Activated naive CD8-positive, alpha-beta T cell (primary cell): ENCODE results near the gene PSORS1C2.

Source experiments
- H3K27ac Mint-ChIP-seq: one replicate; pipeline ENCODE4 v1.8.0; 2021; ENCODE audit warnings: mixed read lengths
- H3K27me3 Mint-ChIP-seq: one replicate; pipeline ENCODE4 v1.8.0; 2021; ENCODE audit warnings: mixed read lengths
- H3K36me3 Mint-ChIP-seq: one replicate; pipeline ENCODE4 v1.8.0; 2021; ENCODE audit warnings: mixed read lengths
- H3K4me1 Mint-ChIP-seq: one replicate; pipeline ENCODE4 v1.8.0; 2021; ENCODE audit warnings: low read depth, mixed read lengths
- H3K4me3 Mint-ChIP-seq: one replicate; pipeline ENCODE4 v1.8.0; 2021; ENCODE audit warnings: mild to moderate bottlenecking, mixed read lengths
- H3K9me3 Mint-ChIP-seq: one replicate; pipeline ENCODE4 v1.8.0; 2021; ENCODE audit warnings: low read depth, mixed read lengths

The PSORS1C2 gene

GRCh38 chr6:31158140-31158862, 19.4 kb upstream of the PSORS1C2 start, which contains the start of gene TCF19:
TCF19 (plus strand) TSS chr6:31158589; CDS start chr6:31159470, 881 bp downstream.
- Mint-ChIP-seq H3K27ac (peak within 1 kb of the TSS; percentile 86), H3K9me3 (no peaks in the 10 kb centered on the region), H3K4me3 (peak within 1 kb of the TSS; percentile 97), H3K4me1 (peaks cover 23% of the 10 kb centered on the region), H3K27me3 (no peaks in the 10 kb centered on the region), H3K36me3 (peaks cover 2% of the 10 kb centered on the region)

DNA sequence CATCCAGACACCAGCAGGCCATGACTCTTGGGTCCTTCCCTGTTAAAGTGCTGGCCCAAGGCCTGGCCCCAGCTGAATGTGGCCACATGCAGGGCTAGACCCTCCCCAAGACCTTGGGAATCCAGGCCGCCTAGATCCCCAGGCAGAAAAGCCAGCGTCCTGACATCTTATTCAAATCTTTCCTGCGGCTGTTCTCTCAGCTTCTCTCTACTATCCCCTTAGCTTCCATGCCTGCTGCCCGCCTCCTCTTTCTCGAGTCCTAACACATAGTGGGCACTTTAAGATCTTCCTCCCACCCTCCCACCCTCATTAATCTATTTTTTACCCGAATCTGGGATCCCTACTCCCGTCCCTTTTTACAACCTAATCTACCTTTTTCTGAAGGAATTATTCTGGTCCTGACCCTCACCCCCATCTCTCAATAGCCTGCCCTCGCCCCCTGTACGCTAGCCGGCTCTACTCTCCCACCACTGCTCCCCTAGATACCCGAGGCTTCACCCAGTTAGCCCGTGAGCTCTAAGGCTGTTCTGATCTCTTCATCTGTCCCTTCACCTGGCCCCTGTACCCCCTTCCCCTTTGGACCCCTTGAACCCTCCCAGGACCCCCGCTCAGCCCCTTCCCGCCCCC, 18.8 kb upstream of the PSORS1C2 start, which contains the start of gene CCHCR1:
TSS of gene CCHCR1 (minus strand) at position 290 of the 627 bp plus-strand sequence. CDS start at position 88, 202 bp downstream.
- Mint-ChIP-seq H3K4me3 (peak within 1 kb of the TSS; percentile 97), H3K4me1 (peaks cover 23% of the 10 kb centered on the region), H3K27me3 (no peaks in the 10 kb centered on the region), H3K27ac (peak within 1 kb of the TSS; percentile 86), H3K36me3 (peaks cover 2% of the 10 kb centered on the region), H3K9me3 (no peaks in the 10 kb centered on the region)

GRCh38 chr6:31156641-31157040, 17.8 kb upstream of the PSORS1C2 start:
- Mint-ChIP-seq H3K27ac (no peak overlapping the region), H3K4me3 (peak overlapping the region; percentile 97)

DNA sequence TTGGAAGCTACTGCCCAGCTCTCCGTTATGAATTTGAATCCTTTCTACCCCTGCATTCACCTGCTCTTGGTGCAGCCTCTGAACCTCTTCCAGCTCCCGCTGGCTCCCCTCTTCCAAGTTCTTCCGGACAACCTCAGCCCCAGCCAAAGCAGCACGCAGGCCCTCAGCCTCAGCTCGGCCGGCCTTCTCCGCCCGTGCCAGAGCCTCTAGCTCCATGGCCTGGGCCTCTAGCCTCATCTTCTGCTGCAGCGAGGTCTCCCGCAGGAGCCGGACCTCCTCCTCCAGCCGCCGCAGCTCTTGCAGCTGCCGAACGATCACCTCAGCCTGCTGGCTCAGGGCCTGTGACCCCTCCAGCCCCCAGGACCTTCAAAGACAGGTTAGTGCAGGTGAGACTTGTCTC, 15.6 kb upstream of the PSORS1C2 start:
- Mint-ChIP-seq H3K27ac (no peak overlapping the region), H3K36me3 (peaks cover 2% of the 10 kb centered on the region), H3K27me3 (no peaks in the 10 kb centered on the region), H3K4me3 (no peak overlapping the region), H3K4me1 (peaks cover 19% of the 10 kb centered on the region), H3K9me3 (no peaks in the 10 kb centered on the region)

More at GRCh38 chr6:31156641-31157040, 17.8 kb upstream of the PSORS1C2 start:
- Mint-ChIP-seq H3K36me3 (peaks cover 2% of the 10 kb centered on the region), H3K4me1 (peaks cover 23% of the 10 kb centered on the region), H3K27me3 (no peaks in the 10 kb centered on the region), H3K9me3 (no peaks in the 10 kb centered on the region)

GRCh38 chr6:31152781-31153180, 13.9 kb upstream of the PSORS1C2 start:
- H3K27ac Mint-ChIP-seq: no peak overlapping the region
- H3K27me3 Mint-ChIP-seq: no peaks in the 10 kb centered on the region
- no peaks in the 10 kb centered on the region for H3K9me3 Mint-ChIP-seq
- H3K4me3 Mint-ChIP-seq: no peak overlapping the region
- peaks cover 7% of the 10 kb centered on the region for H3K4me1 Mint-ChIP-seq
- H3K36me3 Mint-ChIP-seq: peaks cover 2% of the 10 kb centered on the region

DNA sequence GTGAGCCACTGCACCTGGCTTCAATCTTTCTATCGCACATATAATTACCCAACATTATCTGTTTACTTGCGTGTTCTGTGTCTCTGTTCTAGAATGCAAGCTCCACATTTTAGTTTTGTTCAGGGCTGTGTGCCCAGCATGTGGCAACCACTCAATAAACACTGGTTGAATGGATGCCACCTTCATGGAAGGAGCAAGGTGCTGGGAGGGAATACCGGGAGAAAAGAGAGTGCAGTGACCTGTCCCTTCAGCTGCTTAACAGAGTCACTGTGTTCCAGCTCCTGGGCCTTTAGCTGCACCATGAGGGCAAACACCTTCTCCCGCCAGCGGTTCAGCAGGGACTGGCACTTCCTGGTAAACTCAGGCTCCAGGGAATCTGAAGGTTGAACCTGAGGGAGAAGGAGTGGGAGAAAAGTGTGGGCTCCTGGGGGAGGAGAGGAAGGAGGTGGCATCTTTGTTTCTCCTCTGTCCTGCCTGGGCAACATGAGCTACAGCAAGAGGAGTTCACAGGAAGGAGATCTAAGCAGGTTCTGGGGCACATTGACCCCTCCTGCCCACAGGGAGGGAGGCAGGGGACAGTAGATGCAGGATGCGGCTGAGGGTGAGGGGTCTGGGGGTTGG, 11.1 kb upstream of the PSORS1C2 start:
- no peaks in the 10 kb centered on the region for H3K27me3 Mint-ChIP-seq
- H3K4me1 Mint-ChIP-seq: no peaks in the 10 kb centered on the region
- peaks cover 2% of the 10 kb centered on the region for H3K36me3 Mint-ChIP-seq
- no peak overlapping the region for H3K4me3 Mint-ChIP-seq
- no peaks in the 10 kb centered on the region for H3K9me3 Mint-ChIP-seq
- H3K27ac Mint-ChIP-seq: no peak overlapping the region

GRCh38 chr6:31145386-31145785, 6.5 kb upstream of the PSORS1C2 start:
- Mint-ChIP-seq H3K4me3 (no peak overlapping the region), H3K4me1 (no peaks in the 10 kb centered on the region), H3K27me3 (no peaks in the 10 kb centered on the region), H3K27ac (no peak overlapping the region), H3K36me3 (peaks cover 2% of the 10 kb centered on the region), H3K9me3 (no peaks in the 10 kb centered on the region)

DNA sequence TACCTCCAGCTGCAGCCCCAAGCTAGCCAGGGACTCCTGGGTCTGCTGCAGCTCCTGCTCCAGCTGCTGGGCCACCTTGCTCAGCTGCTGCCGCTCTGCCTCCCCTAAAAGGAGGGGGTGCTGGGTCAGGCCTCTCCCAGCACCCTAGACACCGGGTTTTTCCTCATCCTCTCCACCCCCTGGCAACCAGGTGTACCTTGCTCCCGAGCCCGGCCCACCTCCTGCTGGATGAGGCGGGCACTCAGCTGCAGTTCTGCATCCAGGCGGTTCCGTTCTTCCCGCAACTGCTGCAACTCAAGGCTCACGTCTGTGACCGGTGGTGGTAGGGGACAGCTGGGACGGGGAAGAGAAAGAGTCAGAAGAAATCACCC, 6.1 kb upstream of the PSORS1C2 start:
- no peak overlapping the region for H3K27ac Mint-ChIP-seq
- H3K9me3 Mint-ChIP-seq: no peaks in the 10 kb centered on the region
- peaks cover 2% of the 10 kb centered on the region for H3K36me3 Mint-ChIP-seq
- no peaks in the 10 kb centered on the region for H3K4me1 Mint-ChIP-seq
- no peak overlapping the region for H3K4me3 Mint-ChIP-seq
- no peaks in the 10 kb centered on the region for H3K27me3 Mint-ChIP-seq

- Mint-ChIP-seq H3K36me3 (peaks cover 2% of the 10 kb centered on the region), H3K27me3 (no peaks in the 10 kb centered on the region), H3K9me3 (no peaks in the 10 kb centered on the region), H3K4me3 (no peak overlapping the region), H3K27ac (no peak overlapping the region), H3K4me1 (no peaks in the 10 kb centered on the region)
Observed at GRCh38 chr6:31144296-31144969, 5.6 kb upstream of the PSORS1C2 start.

DNA sequence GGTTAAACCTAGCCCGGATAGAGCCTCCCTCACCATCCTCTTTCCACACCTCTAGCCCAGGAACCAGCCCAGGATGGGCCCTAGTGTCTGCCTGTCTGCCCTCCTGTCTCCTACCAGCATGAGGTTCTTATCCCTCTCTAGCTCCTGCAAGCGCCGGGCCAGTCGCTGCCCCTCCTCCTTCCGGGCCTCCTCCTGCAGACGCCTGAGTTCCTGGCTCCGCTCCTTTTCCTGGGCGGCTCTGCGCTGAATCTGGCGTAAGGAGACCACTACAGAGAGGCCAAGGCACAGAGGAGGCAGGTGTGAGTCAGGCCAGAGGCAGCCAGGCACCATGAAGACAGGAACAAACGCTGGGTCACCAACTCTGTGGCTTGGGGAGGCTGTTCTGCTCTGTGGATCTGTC, 4.3 kb upstream of the PSORS1C2 start:
- peaks cover 2% of the 10 kb centered on the region for H3K4me1 Mint-ChIP-seq
- no peaks in the 10 kb centered on the region for H3K27me3 Mint-ChIP-seq
- H3K36me3 Mint-ChIP-seq: peaks cover 2% of the 10 kb centered on the region
- H3K27ac Mint-ChIP-seq: no peak overlapping the region
- H3K4me3 Mint-ChIP-seq: no peak overlapping the region
- no peaks in the 10 kb centered on the region for H3K9me3 Mint-ChIP-seq

GRCh38 chr6:31142361-31142761, 3.5 kb upstream of the PSORS1C2 start:
- Mint-ChIP-seq H3K4me1 (peaks cover 7% of the 10 kb centered on the region), H3K36me3 (peaks cover 1% of the 10 kb centered on the region), H3K27ac (no peak overlapping the region), H3K27me3 (no peaks in the 10 kb centered on the region), H3K9me3 (no peaks in the 10 kb centered on the region), H3K4me3 (no peak overlapping the region)

DNA sequence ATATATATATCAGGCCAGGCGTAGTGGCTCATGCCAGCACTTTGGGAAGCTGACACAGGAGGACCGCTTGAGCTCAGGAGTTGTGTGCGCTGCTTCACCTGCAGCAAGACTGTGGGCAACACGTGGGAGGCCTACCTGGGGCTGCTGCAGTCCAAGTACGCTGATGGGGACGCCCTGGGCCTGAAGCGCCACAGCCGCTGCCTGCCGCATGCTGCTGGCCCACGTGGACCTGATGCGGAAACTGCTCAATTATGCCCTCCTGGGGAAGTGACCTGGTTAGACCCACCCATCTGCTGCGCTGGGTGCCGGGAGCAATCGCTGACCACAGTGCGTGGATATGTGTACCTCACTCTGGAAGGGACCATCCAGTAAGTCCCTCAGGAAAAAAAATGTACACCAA, 1.8 kb upstream of the PSORS1C2 start:
- Mint-ChIP-seq H3K9me3 (no peaks in the 10 kb centered on the region), H3K4me3 (no peak overlapping the region), H3K4me1 (peaks cover 7% of the 10 kb centered on the region), H3K36me3 (no peaks in the 10 kb centered on the region), H3K27ac (no peak overlapping the region), H3K27me3 (no peaks in the 10 kb centered on the region)

DNA sequence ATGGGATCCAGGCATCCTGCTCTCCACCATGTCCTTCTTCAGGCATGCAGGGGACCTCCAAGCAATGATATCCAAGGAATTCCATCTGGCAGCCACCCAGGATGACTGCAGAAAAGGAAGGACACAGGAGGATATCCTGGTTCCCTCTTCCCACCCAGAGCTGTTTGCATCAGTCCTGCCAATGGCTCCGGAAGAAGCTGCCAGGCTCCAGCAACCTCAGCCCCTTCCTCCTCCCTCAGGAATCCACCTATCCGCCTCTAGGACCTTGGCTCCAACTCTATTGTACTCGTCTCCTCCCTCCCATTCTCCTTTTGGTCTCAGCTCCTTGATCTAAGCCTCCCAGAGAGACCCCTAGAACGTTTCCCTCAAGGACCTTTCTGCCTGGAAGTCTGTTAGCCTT, 733 bp upstream of the PSORS1C2 start:
- Mint-ChIP-seq H3K27me3 (no peaks in the 10 kb centered on the region), H3K27ac (no peak overlapping the region), H3K4me1 (peaks cover 7% of the 10 kb centered on the region), H3K9me3 (no peaks in the 10 kb centered on the region), H3K36me3 (no peaks in the 10 kb centered on the region), H3K4me3 (no peak overlapping the region)

DNA sequence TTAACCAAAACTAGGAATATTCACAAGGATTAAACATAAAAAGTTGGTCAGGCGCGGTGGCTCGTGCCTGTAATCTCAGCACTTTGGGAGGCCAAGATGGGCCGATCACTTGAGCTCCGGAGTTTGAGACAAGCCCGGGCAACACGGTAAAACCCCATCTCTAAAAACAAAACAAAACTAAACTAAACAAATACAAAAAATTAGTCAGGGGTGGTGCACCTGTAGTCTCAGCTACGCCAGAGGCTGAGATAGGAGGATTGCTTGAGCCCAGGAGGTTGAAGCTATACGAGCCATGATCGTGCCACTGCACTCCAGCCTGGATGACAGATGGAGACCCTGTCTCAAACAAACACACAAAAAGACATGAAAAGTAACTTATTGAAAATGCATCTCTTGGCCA, 3.2 kb downstream of the PSORS1C2 start:
- Mint-ChIP-seq H3K27me3 (no peaks in the 10 kb centered on the region), H3K9me3 (no peaks in the 10 kb centered on the region), H3K36me3 (no peaks in the 10 kb centered on the region), H3K27ac (no peak overlapping the region), H3K4me3 (no peak overlapping the region), H3K4me1 (peaks cover 7% of the 10 kb centered on the region)

DNA sequence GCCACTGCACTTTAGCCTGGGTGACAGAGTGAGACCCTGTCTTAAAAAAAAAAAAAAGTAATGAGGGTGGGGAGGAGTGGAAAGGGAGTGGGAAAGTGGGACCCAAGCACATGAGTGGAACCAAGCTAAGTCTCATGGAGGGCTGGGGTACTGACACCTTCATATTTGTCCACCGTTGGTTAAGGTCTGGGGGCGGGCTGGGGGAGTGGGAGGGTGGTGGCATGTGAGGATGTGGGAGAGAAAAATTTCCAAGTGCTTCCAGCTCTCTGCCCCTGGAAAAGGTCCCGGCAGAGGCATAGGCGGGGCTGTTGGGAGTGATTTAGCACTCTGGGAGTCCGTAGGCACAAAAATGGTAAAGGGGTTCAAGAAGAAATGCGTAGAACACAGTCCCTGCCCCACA, 6.1 kb downstream of the PSORS1C2 start:
- H3K4me3 Mint-ChIP-seq: no peak overlapping the region
- H3K27ac Mint-ChIP-seq: no peak overlapping the region
- no peaks in the 10 kb centered on the region for H3K36me3 Mint-ChIP-seq
- no peaks in the 10 kb centered on the region for H3K9me3 Mint-ChIP-seq
- peaks cover 11% of the 10 kb centered on the region for H3K4me1 Mint-ChIP-seq
- H3K27me3 Mint-ChIP-seq: no peaks in the 10 kb centered on the region
